Measurements from ENCODE around the gene TRAM2.

- TF ChIP-seq POLR2A (IDR thresholded peaks at IDR 0.05; ENCODE audit: low read depth, low read length) = no peak
- no peak for TF ChIP-seq TAF1 (IDR thresholded peaks at IDR 0.05; ENCODE audit: borderline replicate concordance, low read depth, low read length)
Observed at GRCh38 chr6:52598123-52598823, 21.4 kb upstream of the TRAM2 start.
